Measurements from ENCODE around the gene CBS.
"Not testable (repeated sequence)": the region's sequence is repeated elsewhere in the genome, so short reads cannot be mapped to it uniquely, and the experiment has no call there.

GRCh38 chr21:43044547-43044946, 31.1 kb downstream of the CBS start:
- not testable (repeated sequence) for TF ChIP-seq YY1 (IDR thresholded peaks at IDR 0.05; ENCODE audit: insufficient read depth, insufficient read length); SUZ12 (IDR thresholded peaks at IDR 0.05; ENCODE audit: extremely low read depth, insufficient read depth, insufficient read length); ZNF274 (IDR thresholded peaks at IDR 0.05; ENCODE audit: low read depth, low read length)
